Activated CD4-positive, alpha-beta T cell treated with anti-CD3 and anti-CD28 coated beads for 4 hours (primary cell): ENCODE data around the gene ANO2.

Source experiments
- DNase-seq, 2 donors: peaks; one replicate each; pipeline ENCODE4 v3.0.0-alpha.2; 2020

ANO2 gene

GRCh38 chr12:5611162-5611561 is 333.9 kb downstream of the ANO2 start:
- DNase-seq = no peak

GRCh38 chr12:5599378-5599777 is 345.7 kb downstream of the ANO2 start:
- DNase-seq = no peak

GRCh38 chr12:5593998-5594397 is 351.1 kb downstream of the ANO2 start:
- no peak for DNase-seq

GRCh38 chr12:5593086-5593485 is 352.0 kb downstream of the ANO2 start:
- DNase-seq = no peak

GRCh38 chr12:5592310-5592709 is 352.7 kb downstream of the ANO2 start:
- no peak for DNase-seq

- DNase-seq = no peak
Observed at GRCh38 chr12:5590316-5590715, 354.7 kb downstream of the ANO2 start.

- no peak for DNase-seq
Observed at GRCh38 chr12:5589054-5589453, 356.0 kb downstream of the ANO2 start.

- no peak for DNase-seq
Observed at GRCh38 chr12:5588591-5588990, 356.5 kb downstream of the ANO2 start.

GRCh38 chr12:5588176-5588575 is 356.9 kb downstream of the ANO2 start:
- DNase-seq = no peak

GRCh38 chr12:5587711-5588121 is 357.3 kb downstream of the ANO2 start:
- no peak for DNase-seq

- DNase-seq = no peak
Observed at GRCh38 chr12:5586201-5586600, 358.9 kb downstream of the ANO2 start.

GRCh38 chr12:5585178-5585577 is 359.9 kb downstream of the ANO2 start:
- no peak for DNase-seq

- no peak for DNase-seq
Observed at GRCh38 chr12:5584412-5585175, 360.5 kb downstream of the ANO2 start.

GRCh38 chr12:5582541-5582940 is 362.5 kb downstream of the ANO2 start:
- no peak for DNase-seq

- no peak for DNase-seq
Observed at GRCh38 chr12:5582018-5582417, 363.0 kb downstream of the ANO2 start.

GRCh38 chr12:5581616-5582015 is 363.4 kb downstream of the ANO2 start:
- DNase-seq = no peak

- DNase-seq = no peak
Observed at GRCh38 chr12:5581019-5581418, 364.0 kb downstream of the ANO2 start.

GRCh38 chr12:5578775-5579174 is 366.3 kb downstream of the ANO2 start:
- no peak for DNase-seq

- no peak for DNase-seq
Observed at GRCh38 chr12:5577741-5578140, 367.3 kb downstream of the ANO2 start.

GRCh38 chr12:5577211-5577612 is 367.8 kb downstream of the ANO2 start:
- no peak for DNase-seq

GRCh38 chr12:5575987-5576386 is 369.1 kb downstream of the ANO2 start:
- no peak for DNase-seq

- DNase-seq = no peak
Observed at GRCh38 chr12:5575232-5575631, 369.8 kb downstream of the ANO2 start.

GRCh38 chr12:5573390-5573789 is 371.7 kb downstream of the ANO2 start:
- DNase-seq = no peak

- no peak for DNase-seq
Observed at GRCh38 chr12:5571115-5571514, 373.9 kb downstream of the ANO2 start.

GRCh38 chr12:5570416-5570815 is 374.6 kb downstream of the ANO2 start:
- DNase-seq = no peak
